Hepatocyte (in vitro differentiated cells): ENCODE results near the gene UNC93B1. TPM values are rescaled to one million over a fixed set of nuclear protein-coding genes. Genes with fewer than 3 reads are reported as not detected.

Source experiments
- DNase-seq: peaks from one replicate; pipeline ENCODE4 v3.0.0-alpha.2; 2016; ENCODE audit warnings: low spot score
- H2AFZ ChIP-seq: fragments of 200-600 bp; sonication (generic); 2 replicates; pipeline ENCODE4 v1.6.0; 2016; ENCODE audit warnings: antibody characterized with exemption, mild to moderate bottlenecking
- H3K27ac ChIP-seq: fragments of 200-600 bp; sonication (generic); 2 replicates; pipeline ENCODE4 v1.5.1; 2016; ENCODE audit warnings: mild to moderate bottlenecking
- H3K27me3 ChIP-seq: fragments of 200-600 bp; sonication (generic); 2 replicates; pipeline ENCODE4 v1.6.1; 2016
- H3K36me3 ChIP-seq: fragments of 200-600 bp; sonication (generic); replicated peaks from 2 replicates; pipeline ENCODE4 v1.5.1; 2016; ENCODE audit warnings: low read depth; ENCODE audit not compliant: insufficient read depth
- H3K4me1 ChIP-seq: fragments of 200-600 bp; sonication (generic); 2 replicates; pipeline ENCODE4 v1.5.1; 2016; ENCODE audit warnings: mild to moderate bottlenecking, moderate library complexity; ENCODE audit not compliant: insufficient read depth
- H3K4me2 ChIP-seq: fragments of 200-600 bp; sonication (generic); 2 replicates; pipeline ENCODE4 v1.6.0; 2016
- H3K4me3 ChIP-seq: fragments of 200-600 bp; sonication (generic); 2 replicates; pipeline ENCODE4 v1.5.1; 2016; ENCODE audit warnings: mild to moderate bottlenecking
- H3K79me2 ChIP-seq: fragments of 200-600 bp; sonication (generic); 2 replicates; pipeline ENCODE4 v1.6.0; 2017; ENCODE audit warnings: mild to moderate bottlenecking
- H3K9me2 ChIP-seq: fragments of 200-600 bp; sonication (generic); replicated peaks from 2 replicates; pipeline ENCODE4 v1.6.0; 2017; ENCODE audit warnings: mild to moderate bottlenecking; ENCODE audit not compliant: insufficient read depth
- H3K9me3 ChIP-seq: fragments of 200-600 bp; sonication (generic); 2 replicates; pipeline ENCODE4 v1.5.1; 2016; ENCODE audit warnings: low read depth, mild to moderate bottlenecking
- H4K20me1 ChIP-seq: fragments of 200-600 bp; sonication (generic); 2 replicates; pipeline ENCODE4 v1.6.0; 2016; ENCODE audit warnings: mild to moderate bottlenecking; ENCODE audit not compliant: insufficient read depth, poor library complexity, severe bottlenecking
- EZH2 ChIP-seq: fragments of 200-600 bp; sonication (generic); IDR thresholded peaks from 2 replicates; pipeline ENCODE4 v1.6.1; 2016; ENCODE audit warnings: antibody characterized with exemption, mild to moderate bottlenecking, borderline replicate concordance
- EZH2phosphoT487 ChIP-seq: fragments of 200-600 bp; sonication (generic); IDR thresholded peaks from one replicate; pipeline ENCODE4 v1.6.1; 2018; ENCODE audit warnings: antibody characterized with exemption, mild to moderate bottlenecking, low read depth, moderate library complexity; ENCODE audit not compliant: unreplicated experiment, severe bottlenecking
- WGBS: methylation state at CpG from one replicate; pipeline ENCODE4 v1.1.6; 2016; ENCODE audit warnings: low lambda C conversion rate; ENCODE audit errors: missing lambda C conversion rate; 5-methylcytosine and 5-hydroxymethylcytosine counted together
- polyA plus RNA-seq: library from polyadenylated mRNA; unstranded; fragments of >200 nt; fragmentation: Nextera tagmentation; extraction: Ambion mirVana; gene quantifications from 2 replicates; pipeline ENCODE4 v1.2.1, GENCODE V29; 2016
- total RNA-seq: library from RNA; depleted of rRNA; stranded (reverse); fragments of >200 nt; gene quantifications from 2 replicates; pipeline ENCODE4 v1.2.3, GENCODE V29; 2014
- TF ChIP-seq, protein P1 (sequence below): fragments of 200-600 bp; sonication (generic); IDR thresholded peaks from 2 replicates; pipeline ENCODE4 v1.5.1; 2016; ENCODE audit warnings: antibody characterized with exemption, mild to moderate bottlenecking; ENCODE audit not compliant: poor library complexity

The UNC93B1 gene
- total and polyA plus RNA-seq, 2 experiments from 2014 or later: 23.5 to 38.0 TPM

DNA sequence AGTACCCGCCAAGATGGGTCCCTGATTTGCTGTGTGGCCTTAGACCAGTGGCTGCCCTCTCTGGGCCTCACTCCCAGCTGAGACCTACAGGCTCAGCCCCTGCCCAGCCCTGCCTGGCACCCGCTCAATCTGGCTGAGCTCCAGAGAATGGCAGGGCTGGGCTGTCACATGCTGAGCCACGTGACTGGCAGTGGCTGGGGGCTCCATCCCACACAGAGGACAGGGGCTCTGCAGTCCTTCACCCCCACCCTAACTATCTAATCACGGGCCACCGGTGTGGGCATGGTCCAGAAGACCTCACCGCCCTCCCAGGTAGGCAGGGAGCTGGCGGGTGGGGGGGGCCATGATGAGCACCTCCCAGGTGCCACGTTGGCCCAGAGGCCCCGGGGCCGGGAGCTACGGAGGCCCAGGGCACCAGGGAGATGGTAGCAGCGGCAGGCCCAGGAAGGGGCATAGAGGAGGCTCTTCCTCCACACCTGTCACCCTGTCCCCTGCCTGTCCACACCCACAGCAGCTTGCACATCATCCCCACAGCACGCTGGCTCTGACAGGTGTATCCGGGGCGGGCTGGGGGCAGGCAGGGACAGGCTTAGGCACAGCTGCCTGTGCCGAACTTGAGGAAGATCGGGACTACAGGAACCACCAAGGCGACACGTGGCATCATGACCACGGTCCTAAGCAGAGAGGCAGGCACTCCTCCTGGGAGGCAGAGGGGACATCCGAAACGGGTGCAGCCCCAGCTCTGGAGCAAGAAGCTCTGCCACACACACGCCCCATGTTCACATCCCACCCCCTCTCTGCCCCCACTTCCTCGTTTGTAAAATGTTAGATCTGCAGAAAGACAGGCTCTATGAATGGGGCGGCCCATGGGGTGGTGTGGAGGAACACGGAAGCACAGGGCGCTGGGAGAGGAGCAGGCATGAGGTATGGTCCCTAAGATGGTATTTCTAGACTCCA, 4.8 kb upstream of the UNC93B1 start:
- no peak for DNase-seq
- no peaks in the 10 kb centered on the region for H4K20me1 ChIP-seq
- H3K9me2 ChIP-seq: no peaks in the 10 kb centered on the region
- H3K9me3 ChIP-seq: no peaks in the 10 kb centered on the region
- no peak for TF ChIP-seq EZH2phosphoT487
- TF ChIP-seq, protein P1, sequence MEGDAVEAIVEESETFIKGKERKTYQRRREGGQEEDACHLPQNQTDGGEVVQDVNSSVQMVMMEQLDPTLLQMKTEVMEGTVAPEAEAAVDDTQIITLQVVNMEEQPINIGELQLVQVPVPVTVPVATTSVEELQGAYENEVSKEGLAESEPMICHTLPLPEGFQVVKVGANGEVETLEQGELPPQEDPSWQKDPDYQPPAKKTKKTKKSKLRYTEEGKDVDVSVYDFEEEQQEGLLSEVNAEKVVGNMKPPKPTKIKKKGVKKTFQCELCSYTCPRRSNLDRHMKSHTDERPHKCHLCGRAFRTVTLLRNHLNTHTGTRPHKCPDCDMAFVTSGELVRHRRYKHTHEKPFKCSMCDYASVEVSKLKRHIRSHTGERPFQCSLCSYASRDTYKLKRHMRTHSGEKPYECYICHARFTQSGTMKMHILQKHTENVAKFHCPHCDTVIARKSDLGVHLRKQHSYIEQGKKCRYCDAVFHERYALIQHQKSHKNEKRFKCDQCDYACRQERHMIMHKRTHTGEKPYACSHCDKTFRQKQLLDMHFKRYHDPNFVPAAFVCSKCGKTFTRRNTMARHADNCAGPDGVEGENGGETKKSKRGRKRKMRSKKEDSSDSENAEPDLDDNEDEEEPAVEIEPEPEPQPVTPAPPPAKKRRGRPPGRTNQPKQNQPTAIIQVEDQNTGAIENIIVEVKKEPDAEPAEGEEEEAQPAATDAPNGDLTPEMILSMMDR: no peak
- TF ChIP-seq EZH2: no peak
- H2AFZ ChIP-seq: no peak overlapping the region
- no peaks in the 10 kb centered on the region for H3K79me2 ChIP-seq
- no peaks in the 10 kb centered on the region for H3K27me3 ChIP-seq
- H3K27ac ChIP-seq: peak overlapping the region; percentile 93
- no peaks in the 10 kb centered on the region for H3K36me3 ChIP-seq
- peaks cover 34% of the 10 kb centered on the region for H3K4me1 ChIP-seq
- no peak overlapping the region for H3K4me2 ChIP-seq
- WGBS: 92% methylated on average over 24 of the region's 27 CpGs
- H3K4me3 ChIP-seq: no peak overlapping the region

DNA sequence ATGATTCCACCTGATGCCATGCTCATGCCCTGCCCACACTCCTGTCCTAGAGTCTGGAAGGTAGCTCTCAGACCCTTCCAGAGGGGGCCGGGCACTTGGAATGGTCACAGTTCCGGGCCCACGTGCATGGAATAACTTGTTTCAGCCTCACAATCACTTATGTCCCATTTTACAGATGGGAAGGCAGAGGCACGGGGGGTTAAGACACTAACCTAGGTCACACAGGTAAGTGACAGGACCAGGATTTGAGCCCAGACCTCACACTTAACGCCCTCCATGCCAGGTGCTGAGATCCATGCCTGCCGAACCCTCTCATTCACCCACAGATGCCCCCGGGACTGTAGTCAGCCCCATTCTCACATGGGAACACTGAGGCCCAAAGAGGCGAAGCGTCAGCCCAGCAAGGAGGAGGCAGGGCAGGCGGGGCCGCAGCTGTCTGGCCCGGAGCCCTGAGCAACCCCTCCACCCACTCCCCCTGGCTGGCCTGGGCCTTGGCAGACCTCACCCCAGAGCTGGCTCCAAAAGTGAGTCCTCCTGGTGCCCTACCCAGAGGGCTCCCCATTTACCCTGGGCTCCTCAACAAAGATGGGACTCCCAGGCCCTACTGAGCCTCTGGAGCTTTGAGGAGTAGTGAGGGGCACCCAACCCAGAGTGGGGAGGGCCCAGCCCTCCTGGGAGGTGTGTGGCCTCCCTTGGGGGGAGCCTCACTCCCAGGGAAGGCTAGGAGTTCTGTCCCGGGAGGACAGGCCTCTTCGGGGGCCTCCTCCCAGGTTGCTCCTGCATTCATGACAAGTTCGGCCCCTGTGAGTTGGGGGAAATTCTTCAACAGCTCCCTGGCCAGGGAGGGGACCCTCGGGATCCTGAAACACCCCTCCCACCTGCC, 3.8 kb upstream of the UNC93B1 start:
- Histone ChIP-seq H3K4me1 (peaks cover 26% of the 10 kb centered on the region), H3K9me2 (no peaks in the 10 kb centered on the region), H4K20me1 (no peaks in the 10 kb centered on the region), H3K27ac (no peak overlapping the region), H3K9me3 (no peaks in the 10 kb centered on the region), H3K79me2 (no peaks in the 10 kb centered on the region), H3K4me2 (no peak overlapping the region), H2AFZ (no peak overlapping the region), H3K4me3 (no peak overlapping the region), H3K27me3 (no peaks in the 10 kb centered on the region), H3K36me3 (no peaks in the 10 kb centered on the region)
- DNase-seq: no peak
- 93% methylated on average over 16 of the region's 16 CpGs for WGBS
- TF ChIP-seq EZH2: no peak
- TF ChIP-seq, protein P1: no peak
- TF ChIP-seq EZH2phosphoT487: no peak

DNA sequence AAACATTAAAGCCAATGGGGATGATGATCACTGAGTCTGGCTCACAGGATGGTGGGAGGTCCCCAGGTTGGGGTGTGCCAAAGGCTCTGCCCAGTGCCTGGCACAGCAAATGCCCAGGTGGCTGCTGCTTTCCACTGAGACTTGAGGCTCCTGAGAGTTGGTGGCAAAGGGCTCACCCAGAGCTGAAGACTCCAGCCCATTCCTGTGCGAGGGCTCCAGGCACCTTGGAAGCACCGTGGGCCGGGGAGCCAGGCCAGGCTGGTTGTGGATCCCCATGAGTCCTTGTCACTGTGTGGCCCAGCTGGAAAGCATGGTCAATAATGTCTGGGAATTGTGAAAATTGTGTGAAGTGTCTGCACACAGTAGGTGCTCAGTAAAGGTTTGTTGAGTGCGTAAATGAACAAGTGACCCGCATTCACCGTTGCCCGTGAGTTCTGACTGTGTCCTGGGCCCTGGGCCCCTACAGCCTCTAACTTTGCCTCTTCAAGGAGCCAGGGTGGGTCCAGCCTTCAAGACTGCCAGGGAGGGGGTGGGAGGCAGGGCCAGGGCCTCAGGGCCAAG, 2.8 kb upstream of the UNC93B1 start:
- Histone ChIP-seq H3K4me2 (no peak overlapping the region), H3K79me2 (no peaks in the 10 kb centered on the region), H3K4me3 (no peak overlapping the region), H3K27me3 (no peaks in the 10 kb centered on the region), H3K9me2 (no peaks in the 10 kb centered on the region), H2AFZ (no peak overlapping the region), H3K9me3 (no peaks in the 10 kb centered on the region), H3K4me1 (peaks cover 22% of the 10 kb centered on the region), H4K20me1 (no peaks in the 10 kb centered on the region), H3K36me3 (no peaks in the 10 kb centered on the region), H3K27ac (no peak overlapping the region)
- 99% methylated on average over 7 of the region's 7 CpGs for WGBS
- TF ChIP-seq EZH2: no peak
- TF ChIP-seq, protein P1: no peak
- TF ChIP-seq EZH2phosphoT487: no peak
- DNase-seq: no peak
